HG02852 (cell line): ENCODE results near the gene NLRP1.

Experiments
- ATAC-seq: cut with Tn5 transposase; IDR thresholded peaks from one replicate; pipeline ENCODE4 v1.9.1; 2021; ENCODE audit warnings: mild to moderate bottlenecking, moderate library complexity; ENCODE audit not compliant: unreplicated experiment

The NLRP1 gene

GRCh38 chr17:5485270-5486205 is 98.8 kb downstream of the NLRP1 start, which contains the start of gene DERL2:
Gene DERL2, minus strand, starts transcription at chr17:5486178. Its CDS starts 17 bp downstream, at chr17:5486161.
- peak; percentile 22 for ATAC-seq

GRCh38 chr17:5481451-5481850 is 102.9 kb downstream of the NLRP1 start:
- no peak for ATAC-seq

DNA sequence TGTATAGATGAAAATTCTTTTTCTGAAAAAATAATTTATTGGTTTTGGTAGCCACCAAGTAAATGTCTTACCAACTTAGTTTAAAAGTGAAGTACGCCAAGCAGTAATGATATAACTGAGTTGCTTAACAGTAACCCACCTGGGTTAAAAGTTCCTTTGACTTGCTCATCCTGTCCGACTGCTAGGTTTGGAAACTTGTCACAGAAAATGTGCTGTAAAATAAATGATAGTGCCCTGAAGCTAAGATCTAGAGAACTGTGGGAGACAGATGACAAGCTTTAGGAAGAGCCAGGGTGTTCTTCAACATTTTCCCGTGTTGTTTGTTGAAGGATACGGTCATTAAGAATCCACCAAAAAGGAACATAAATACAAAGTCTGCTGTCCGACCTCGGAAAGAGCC is 103.3 kb downstream of the NLRP1 start:
- ATAC-seq, result no peak

DNA sequence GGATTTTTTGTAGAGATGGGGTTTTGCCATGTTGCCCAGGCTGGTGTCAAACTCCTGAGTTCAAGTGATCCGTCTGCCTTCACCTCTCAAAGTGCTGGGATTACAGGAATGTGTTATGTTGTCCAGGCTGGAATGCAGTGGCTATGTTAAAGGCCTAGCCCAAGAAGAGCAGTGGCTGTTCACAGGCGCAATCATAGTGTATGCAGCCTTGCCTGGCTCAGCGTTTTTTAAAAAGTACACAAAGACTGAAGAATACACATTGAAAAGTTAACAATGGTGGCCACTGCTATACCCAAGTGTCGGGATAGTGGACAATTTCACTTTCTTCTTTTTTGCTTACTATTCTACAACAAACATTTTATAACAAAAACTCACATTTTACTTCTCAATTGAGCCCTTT is 105.3 kb downstream of the NLRP1 start:
- ATAC-seq, result no peak

DNA sequence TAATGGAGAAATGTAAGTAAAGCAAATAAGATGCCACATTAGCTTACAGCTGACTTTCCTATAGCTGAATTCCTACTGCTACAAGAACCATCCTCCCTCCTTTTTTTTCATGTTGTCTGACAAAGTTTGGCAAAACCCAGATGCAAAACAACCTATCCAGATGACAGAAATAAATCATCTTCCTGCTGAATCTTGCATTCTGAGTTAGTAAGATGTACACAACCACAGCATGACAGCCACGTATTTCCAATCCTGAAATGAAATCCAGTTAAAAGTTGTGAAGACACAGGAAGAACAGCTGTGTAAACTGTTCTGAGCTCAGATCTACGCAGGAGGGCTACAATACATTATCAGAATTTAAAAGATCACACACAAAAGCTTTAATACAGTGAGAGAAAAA is 110.4 kb downstream of the NLRP1 start:
- ATAC-seq, result no peak

DNA sequence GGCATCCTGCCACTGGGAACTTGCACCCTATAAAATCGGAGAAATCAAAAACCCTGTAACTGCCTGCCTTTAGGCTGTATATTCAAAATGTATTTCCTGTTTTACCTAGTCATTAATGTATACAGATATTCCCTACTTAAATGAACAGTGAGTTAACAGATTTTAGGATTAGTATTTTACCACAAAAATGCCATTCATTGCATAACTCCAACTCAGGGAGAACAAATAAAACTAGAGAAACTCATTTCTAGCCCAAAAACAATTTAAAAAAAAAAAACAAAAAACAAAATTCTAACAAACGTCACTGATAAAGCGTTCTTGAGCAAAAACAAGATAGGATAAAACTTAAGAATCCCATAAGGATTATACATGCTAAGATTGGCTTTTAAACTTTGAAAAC is 111.8 kb downstream of the NLRP1 start:
- no peak for ATAC-seq

DNA sequence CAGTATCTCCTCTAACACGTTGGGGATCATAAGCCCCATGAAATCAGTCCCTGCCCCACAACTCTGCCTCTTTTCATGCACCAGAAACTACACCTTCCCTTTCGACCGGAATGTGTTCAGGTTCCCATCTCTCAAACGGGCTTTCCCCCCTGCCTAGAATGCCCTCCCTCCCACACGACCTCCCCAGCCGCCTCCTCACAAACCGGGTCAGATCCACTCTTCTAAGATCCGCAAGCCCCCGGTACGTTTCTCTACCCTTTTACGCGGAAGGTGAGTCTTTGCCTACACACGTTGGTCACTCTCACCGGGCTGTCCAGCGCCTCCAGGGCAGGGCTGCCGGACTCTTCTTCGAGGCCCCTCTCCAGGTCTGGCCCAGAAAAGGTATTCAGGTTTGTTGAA is 116.2 kb downstream of the NLRP1 start:
- peak; percentile 18 for ATAC-seq

GRCh38 chr17:5467416-5467815 is 116.9 kb downstream of the NLRP1 start:
- ATAC-seq, result no peak

GRCh38 chr17:5466295-5466694 is 118.0 kb downstream of the NLRP1 start:
- no peak for ATAC-seq

- ATAC-seq, result no peak
Measured at GRCh38 chr17:5464717-5465507, 119.4 kb downstream of the NLRP1 start.
